NOMO-1 (cell line): ENCODE results near the gene TXNDC11.

Source experiments
- DNase-seq, 2 experiments: peaks; one replicate each; lab custom pipeline; 2025; ENCODE audit not compliant: unreplicated experiment in 2 of 2; lab: John Stamatoyannopoulos, UW

Gene TXNDC11

GRCh38 chr16:11675561-11676511, 66.8 kb downstream of the TXNDC11 start:
- DNase-seq = no peak

GRCh38 chr16:11674818-11675560, 67.7 kb downstream of the TXNDC11 start:
- DNase-seq = no peak

- no peak for DNase-seq
These were observed 68.4 kb downstream of the TXNDC11 start for GRCh38 chr16:11674001-11674817.

- no peak for DNase-seq
These were observed 69.3 kb downstream of the TXNDC11 start for GRCh38 chr16:11673091-11674000.

GRCh38 chr16:11672206-11673090, 70.2 kb downstream of the TXNDC11 start:
- peak; percentile 24 to 65 for DNase-seq

GRCh38 chr16:11671676-11672075, 71.0 kb downstream of the TXNDC11 start:
- DNase-seq = no peak

- no peak for DNase-seq
These were observed 71.4 kb downstream of the TXNDC11 start for GRCh38 chr16:11671271-11671670.

GRCh38 chr16:11670171-11671131, 72.2 kb downstream of the TXNDC11 start:
- DNase-seq = no peak

- peak; percentile 33 to 54 for DNase-seq
These were observed 73.1 kb downstream of the TXNDC11 start for GRCh38 chr16:11669380-11670146.

GRCh38 chr16:11668623-11669379, 73.9 kb downstream of the TXNDC11 start:
- DNase-seq = no peak

GRCh38 chr16:11667824-11668622, 74.6 kb downstream of the TXNDC11 start, which contains the start of gene SNN:
Gene SNN, plus strand, starts transcription at chr16:11668455. Its CDS starts 7,605 bp downstream, at chr16:11676060.
- peak; percentile 60 to 92 for DNase-seq

- DNase-seq = no peak
These were observed 75.3 kb downstream of the TXNDC11 start for GRCh38 chr16:11667221-11667823.

- no peak for DNase-seq
These were observed 76.3 kb downstream of the TXNDC11 start for GRCh38 chr16:11666103-11667055.

- DNase-seq = no peak
These were observed 77.6 kb downstream of the TXNDC11 start for GRCh38 chr16:11665071-11665491.
